ENCODE data around the gene SMOC1.

DNA sequence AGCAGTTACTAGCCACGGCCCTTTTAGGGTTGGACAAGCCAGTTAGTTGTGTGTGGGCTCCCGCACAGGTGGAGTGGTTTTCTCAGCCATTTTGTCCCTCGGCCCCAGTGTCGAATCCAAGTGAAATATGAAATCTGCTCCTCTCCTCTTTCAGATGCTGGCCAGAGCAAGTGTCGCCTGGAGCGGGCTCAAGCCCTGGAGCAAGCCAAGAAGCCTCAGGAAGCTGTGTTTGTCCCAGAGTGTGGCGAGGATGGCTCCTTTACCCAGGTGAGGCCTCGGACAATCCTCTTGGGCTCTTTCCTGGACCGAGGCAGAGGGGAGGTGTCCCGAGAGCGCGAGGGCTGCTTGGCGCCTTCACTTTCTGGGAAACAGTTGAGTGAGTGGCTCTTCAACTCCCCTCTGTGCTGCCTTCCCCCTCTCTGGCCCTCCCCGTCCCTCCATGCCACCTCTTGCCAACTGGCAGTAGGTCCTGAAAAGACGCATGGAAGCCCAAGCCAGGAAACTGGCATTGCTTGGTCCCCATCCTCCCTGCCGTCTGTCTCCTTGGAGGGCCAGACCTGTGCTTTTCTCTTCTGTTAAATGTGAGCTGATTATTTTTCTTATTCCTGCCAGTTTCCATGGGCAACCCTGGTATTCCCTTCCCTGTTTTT is 74.2 kb downstream of the SMOC1 start:
- TF ChIP-seq POLR2A (IDR thresholded peaks at IDR 0.05; ENCODE audit: extremely low read depth, insufficient read length) (no peak), MYC (IDR thresholded peaks at IDR 0.05; ENCODE audit: low read depth, low read length) (no peak)
- TF ChIP-seq, protein P1, sequence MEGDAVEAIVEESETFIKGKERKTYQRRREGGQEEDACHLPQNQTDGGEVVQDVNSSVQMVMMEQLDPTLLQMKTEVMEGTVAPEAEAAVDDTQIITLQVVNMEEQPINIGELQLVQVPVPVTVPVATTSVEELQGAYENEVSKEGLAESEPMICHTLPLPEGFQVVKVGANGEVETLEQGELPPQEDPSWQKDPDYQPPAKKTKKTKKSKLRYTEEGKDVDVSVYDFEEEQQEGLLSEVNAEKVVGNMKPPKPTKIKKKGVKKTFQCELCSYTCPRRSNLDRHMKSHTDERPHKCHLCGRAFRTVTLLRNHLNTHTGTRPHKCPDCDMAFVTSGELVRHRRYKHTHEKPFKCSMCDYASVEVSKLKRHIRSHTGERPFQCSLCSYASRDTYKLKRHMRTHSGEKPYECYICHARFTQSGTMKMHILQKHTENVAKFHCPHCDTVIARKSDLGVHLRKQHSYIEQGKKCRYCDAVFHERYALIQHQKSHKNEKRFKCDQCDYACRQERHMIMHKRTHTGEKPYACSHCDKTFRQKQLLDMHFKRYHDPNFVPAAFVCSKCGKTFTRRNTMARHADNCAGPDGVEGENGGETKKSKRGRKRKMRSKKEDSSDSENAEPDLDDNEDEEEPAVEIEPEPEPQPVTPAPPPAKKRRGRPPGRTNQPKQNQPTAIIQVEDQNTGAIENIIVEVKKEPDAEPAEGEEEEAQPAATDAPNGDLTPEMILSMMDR (IDR thresholded peaks at IDR 0.05; ENCODE audit: low read depth, low read length), result no peak
- TF ChIP-seq, protein P2, sequence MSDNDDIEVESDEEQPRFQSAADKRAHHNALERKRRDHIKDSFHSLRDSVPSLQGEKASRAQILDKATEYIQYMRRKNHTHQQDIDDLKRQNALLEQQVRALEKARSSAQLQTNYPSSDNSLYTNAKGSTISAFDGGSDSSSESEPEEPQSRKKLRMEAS (IDR thresholded peaks at IDR 0.05; ENCODE audit: low read depth, low read length), result no peak
